ENCODE measurements around the gene HTR4. TPM values are rescaled to one million over a fixed set of nuclear protein-coding genes. Genes with fewer than 3 reads are reported as not detected.

Gene HTR4
- total RNA-seq, 4 donors from 2014 or later = not detected

- TF ChIP-seq CTCF (IDR thresholded peaks at IDR 0.05; ENCODE audit: low read depth) = no peak
Observed at GRCh38 chr5:148512498-148512897, 141.8 kb downstream of the HTR4 start.

- TF ChIP-seq CTCF (IDR thresholded peaks at IDR 0.05; ENCODE audit: low read depth) = no peak
Observed at GRCh38 chr5:148511810-148512347, 142.4 kb downstream of the HTR4 start.

- TF ChIP-seq CTCF (IDR thresholded peaks at IDR 0.05; ENCODE audit: low read depth) = no peak
Observed at GRCh38 chr5:148509893-148510292, 144.4 kb downstream of the HTR4 start.

GRCh38 chr5:148507648-148508047 lies 146.7 kb downstream of the HTR4 start:
- TF ChIP-seq CTCF (IDR thresholded peaks at IDR 0.05; ENCODE audit: low read depth) = no peak

- no peak for TF ChIP-seq CTCF (IDR thresholded peaks at IDR 0.05; ENCODE audit: low read depth)
Observed at GRCh38 chr5:148499452-148499851, 154.9 kb downstream of the HTR4 start.

- no peak for TF ChIP-seq CTCF (IDR thresholded peaks at IDR 0.05; ENCODE audit: low read depth)
Observed at GRCh38 chr5:148497757-148498156, 156.6 kb downstream of the HTR4 start.

GRCh38 chr5:148492351-148492750 lies 162.0 kb downstream of the HTR4 start:
- no peak for TF ChIP-seq CTCF (IDR thresholded peaks at IDR 0.05; ENCODE audit: low read depth)

Measured in subcutaneous adipose tissue (tissue), 4 donors.